CD4-positive, CD25-positive, alpha-beta regulatory T cell (primary cell): ENCODE measurements around the gene PRKAG2. TPM values are rescaled to one million over a fixed set of nuclear protein-coding genes. Genes with fewer than 3 reads are reported as not detected.

ENCODE experiments used
- ATAC-seq, 2 donors: fragments of 150-1000 bp; cut with Tn5 transposase; one replicate each; pipeline ENCODE4 v1.10.0; 2021; ENCODE audit warnings: low read depth in 2 of 2, moderate number of reproducible peaks in 2 of 2, moderate library complexity in 1 of 2
- DNase-seq, 3 donors: peaks; one replicate each; pipeline versions ENCODE4 v3.0.0 to v3.0.0-alpha.2; 2012 to 2022; ENCODE audit warnings: mixed read lengths in 1 of 3
- H3K27ac ChIP-seq: one replicate; pipeline ENCODE4 v1.7.0; 2013; ENCODE audit warnings: mild to moderate bottlenecking, low read length; ENCODE audit not compliant: insufficient read depth, poor library complexity, severe bottlenecking
- H3K27me3 ChIP-seq: one replicate; pipeline ENCODE4 v1.7.0; 2013; ENCODE audit warnings: low read length; ENCODE audit not compliant: control insufficient read depth, insufficient read depth
- H3K36me3 ChIP-seq: one replicate; pipeline ENCODE4 v1.7.0; 2013; ENCODE audit warnings: mild to moderate bottlenecking, low read length, moderate library complexity; ENCODE audit not compliant: control insufficient read depth, insufficient read depth
- H3K4me1 ChIP-seq: 2 replicates; pipeline ENCODE4 v1.7.0; 2013; ENCODE audit warnings: mild to moderate bottlenecking, low read length; ENCODE audit not compliant: insufficient read depth, control insufficient read depth, poor library complexity, severe bottlenecking
- H3K4me3 ChIP-seq: one replicate; pipeline ENCODE4 v1.7.0; 2013; ENCODE audit warnings: low read depth, mild to moderate bottlenecking, low read length, moderate library complexity
- H3K9me3 ChIP-seq, 2 experiments: 1 replicate in 1 of 2; 2 replicates in 1 of 2; pipeline ENCODE4 v1.7.0; 2013; ENCODE audit warnings: low read length in 2 of 2, mild to moderate bottlenecking in 1 of 2, moderate library complexity in 1 of 2; ENCODE audit not compliant: control insufficient read depth in 2 of 2
- H3K27ac Mint-ChIP-seq, 3 donors: one replicate each; pipeline ENCODE4 v1.8.0; 2020 to 2022; ENCODE audit warnings: mild to moderate bottlenecking in 3 of 3, mixed read lengths in 3 of 3, moderate library complexity in 2 of 3
- H3K27me3 Mint-ChIP-seq: one replicate; pipeline ENCODE4 v1.8.0; 2022; ENCODE audit warnings: mild to moderate bottlenecking, mixed read lengths
- H3K36me3 Mint-ChIP-seq: one replicate; pipeline ENCODE4 v1.8.0; 2020; ENCODE audit warnings: mixed read lengths
- H3K4me1 Mint-ChIP-seq, 4 donors: one replicate each; pipeline ENCODE4 v1.8.0; 2020 to 2022; ENCODE audit warnings: mixed read lengths in 4 of 4, mild to moderate bottlenecking in 1 of 4
- H3K4me3 Mint-ChIP-seq, 4 donors: one replicate each; pipeline ENCODE4 v1.8.0; 2020 to 2022; ENCODE audit warnings: mild to moderate bottlenecking in 4 of 4, mixed read lengths in 4 of 4, moderate library complexity in 3 of 4
- H3K9me3 Mint-ChIP-seq, 7 donors: one replicate each; pipeline ENCODE4 v1.8.0; 2020 to 2022; ENCODE audit warnings: mixed read lengths in 7 of 7, mild to moderate bottlenecking in 3 of 7, moderate library complexity in 2 of 7
- polyA plus RNA-seq, 4 donors: library from polyadenylated mRNA; unstranded; fragments of 300-500 nt; fragmentation: Illumina TruSeq; gene quantifications; one replicate each; pipeline ENCODE4 v1.2.3, GENCODE V29; 2021
- total RNA-seq: library from RNA; stranded (reverse); gene quantifications from one replicate; pipeline ENCODE4 v1.2.3, GENCODE V29; 2022

Gene PRKAG2
- total RNA-seq = 43.0 TPM
- polyA plus RNA-seq = 10 to 100 TPM; 19.9 to 26.2 (median 25.9) TPM

- H3K4me3 ChIP-seq = peak within 1 kb of the TSS; percentile 93
- Mint-ChIP-seq H3K27ac (peak within 1 kb of the TSS; percentile 78 to 94 (median 91)), H3K4me3 (peak within 1 kb of the TSS; percentile 96 to 100 (median 98)), H3K4me1 (peaks cover 0 to 23% (median 16%) of the 10 kb centered on the region in 4 donors), H3K27me3 (peaks cover 9% of the 10 kb centered on the region), H3K36me3 (no peaks in the 10 kb centered on the region), H3K9me3 (no peaks in the 10 kb centered on the region)
- peaks cover 19% of the 10 kb centered on the region for H3K4me1 ChIP-seq
- H3K9me3 ChIP-seq = no peaks in the 10 kb centered on the region
- peak; percentile 62 to 63 for ATAC-seq
- H3K27me3 ChIP-seq = no peaks in the 10 kb centered on the region
- no peaks in the 10 kb centered on the region for H3K36me3 ChIP-seq
- peak; percentile 69 to 81 (median 75) for DNase-seq
- H3K27ac ChIP-seq = peak within 1 kb of the TSS; percentile 75
Observed at GRCh38 chr7:151876899-151877777, at the start of gene PRKAG2. TSS of gene PRKAG2 (minus strand) at chr7:151877115. CDS start at chr7:151876620, 495 bp downstream.

- H3K4me3 Mint-ChIP-seq = no peak overlapping the region
- H3K27me3 ChIP-seq = no peaks in the 10 kb centered on the region
- H3K9me3 ChIP-seq = no peaks in the 10 kb centered on the region
Observed at GRCh38 chr7:151926336-151926712, 49.4 kb upstream of the PRKAG2 start.

GRCh38 chr7:151925446-151926335, 48.8 kb upstream of the PRKAG2 start:
- peak in 1 of 2 donors; percentile 21 for ATAC-seq

More at GRCh38 chr7:151926336-151926712, 49.4 kb upstream of the PRKAG2 start:
- Mint-ChIP-seq H3K9me3 (no peaks in the 10 kb centered on the region), H3K27ac (peak overlapping the region in 1 of 3 donors; percentile 20), H3K4me1 (peaks cover 0 to 7% (median 0%) of the 10 kb centered on the region in 4 donors), H3K36me3 (no peaks in the 10 kb centered on the region), H3K27me3 (peaks cover 5% of the 10 kb centered on the region)
- no peak overlapping the region for H3K4me3 ChIP-seq
- H3K27ac ChIP-seq = no peak overlapping the region
- H3K4me1 ChIP-seq = no peaks in the 10 kb centered on the region
- DNase-seq (no peak), ATAC-seq (no peak)
- H3K36me3 ChIP-seq = no peaks in the 10 kb centered on the region

GRCh38 chr7:151924508-151924907, 47.6 kb upstream of the PRKAG2 start:
- Mint-ChIP-seq H3K9me3 (no peaks in the 10 kb centered on the region), H3K36me3 (no peaks in the 10 kb centered on the region), H3K4me1 (peaks cover 0 to 7% (median 0%) of the 10 kb centered on the region in 4 donors), H3K4me3 (no peak overlapping the region), H3K27me3 (peaks cover 5% of the 10 kb centered on the region), H3K27ac (no peak overlapping the region)
- no peak for ATAC-seq
- DNase-seq = no peak
- H3K27ac ChIP-seq = no peak overlapping the region
- no peaks in the 10 kb centered on the region for H3K4me1 ChIP-seq
- H3K4me3 ChIP-seq = no peak overlapping the region
- H3K36me3 ChIP-seq = no peaks in the 10 kb centered on the region
- H3K27me3 ChIP-seq = no peaks in the 10 kb centered on the region
- no peaks in the 10 kb centered on the region for H3K9me3 ChIP-seq

More at GRCh38 chr7:151925446-151926335, 48.8 kb upstream of the PRKAG2 start:
- peaks cover 5% of the 10 kb centered on the region for H3K27me3 Mint-ChIP-seq
- DNase-seq = peak in 1 of 3 donors; percentile 30
- H3K36me3 Mint-ChIP-seq = no peaks in the 10 kb centered on the region
- H3K27ac Mint-ChIP-seq = peak overlapping the region in 2 of 3 donors; percentile 20 to 32
- no peaks in the 10 kb centered on the region for H3K36me3 ChIP-seq
- H3K4me3 Mint-ChIP-seq = peak overlapping the region in 1 of 4 donors; percentile 2
- no peak overlapping the region for H3K27ac ChIP-seq
- H3K27me3 ChIP-seq = no peaks in the 10 kb centered on the region
- no peaks in the 10 kb centered on the region for H3K9me3 Mint-ChIP-seq
- H3K4me1 Mint-ChIP-seq = peaks cover 0 to 7% (median 0%) of the 10 kb centered on the region in 4 donors
- H3K4me1 ChIP-seq = no peaks in the 10 kb centered on the region
- H3K9me3 ChIP-seq = no peaks in the 10 kb centered on the region
- H3K4me3 ChIP-seq = peak overlapping the region; percentile 2

GRCh38 chr7:151924001-151924400, 47.1 kb upstream of the PRKAG2 start:
- Histone ChIP-seq H3K27ac (no peak overlapping the region), H3K4me1 (no peaks in the 10 kb centered on the region), H3K27me3 (no peaks in the 10 kb centered on the region), H3K4me3 (no peak overlapping the region), H3K36me3 (no peaks in the 10 kb centered on the region), H3K9me3 (no peaks in the 10 kb centered on the region)
- peaks cover 5% of the 10 kb centered on the region for H3K27me3 Mint-ChIP-seq
- H3K27ac Mint-ChIP-seq = no peak overlapping the region
- DNase-seq (no peak), ATAC-seq (no peak)
- no peak overlapping the region for H3K4me3 Mint-ChIP-seq
- peaks cover 0 to 7% (median 0%) of the 10 kb centered on the region in 4 donors for H3K4me1 Mint-ChIP-seq
- no peaks in the 10 kb centered on the region for H3K36me3 Mint-ChIP-seq
- H3K9me3 Mint-ChIP-seq = no peaks in the 10 kb centered on the region

- DNase-seq (no peak), ATAC-seq (peak in 1 of 2 donors; percentile 7)
- Histone ChIP-seq H3K4me3 (no peak overlapping the region), H3K4me1 (no peaks in the 10 kb centered on the region), H3K27me3 (no peaks in the 10 kb centered on the region), H3K27ac (no peak overlapping the region), H3K9me3 (no peaks in the 10 kb centered on the region), H3K36me3 (no peaks in the 10 kb centered on the region)
- Mint-ChIP-seq H3K27me3 (peaks cover 11% of the 10 kb centered on the region), H3K4me3 (no peak overlapping the region), H3K4me1 (peaks cover 0 to 7% (median 0%) of the 10 kb centered on the region in 4 donors), H3K36me3 (no peaks in the 10 kb centered on the region), H3K27ac (no peak overlapping the region), H3K9me3 (no peaks in the 10 kb centered on the region)
Observed at GRCh38 chr7:151923097-151923876, 46.4 kb upstream of the PRKAG2 start.

- Mint-ChIP-seq H3K4me3 (no peak overlapping the region), H3K4me1 (peaks cover 0 to 7% (median 0%) of the 10 kb centered on the region in 4 donors), H3K27ac (no peak overlapping the region), H3K27me3 (peaks cover 11% of the 10 kb centered on the region), H3K9me3 (peaks cover 0 to 4% (median 0%) of the 10 kb centered on the region in 7 donors), H3K36me3 (no peaks in the 10 kb centered on the region)
- no peak for ATAC-seq
- Histone ChIP-seq H3K9me3 (no peaks in the 10 kb centered on the region), H3K4me1 (no peaks in the 10 kb centered on the region), H3K27ac (no peak overlapping the region), H3K36me3 (no peaks in the 10 kb centered on the region), H3K27me3 (no peaks in the 10 kb centered on the region), H3K4me3 (no peak overlapping the region)
- DNase-seq = no peak
Observed at GRCh38 chr7:151921451-151921850, 44.5 kb upstream of the PRKAG2 start.
